Astrocyte of the spinal cord (primary cell): ENCODE data around the gene CDK6.

Experiments
- DNase-seq: peaks from one replicate; pipeline ENCODE4 v3.0.0; 2011; ENCODE audit warnings: low read depth, low spot score
- H3K4me3 ChIP-seq: 2 replicates; pipeline ENCODE4 v1.5.1; 2011; ENCODE audit warnings: low read depth, mild to moderate bottlenecking, low read length, moderate library complexity
- CTCF ChIP-seq: IDR thresholded peaks from 2 replicates; pipeline ENCODE4 v1.5.1; 2012; ENCODE audit warnings: low read depth, mild to moderate bottlenecking, low read length, inconsistent platforms
- in situ Hi-C: cut with HindIII; loops from 2 replicates; pipeline ENCODE4 v1.10.0; 2017; ENCODE audit warnings: low sequenced_read_pairs

Gene CDK6

GRCh38 chr7:92753614-92754013 lies 82.8 kb downstream of the CDK6 start:
- in situ Hi-C loops, result no loop called here

GRCh38 chr7:92751902-92752901 lies 84.2 kb downstream of the CDK6 start:
- no peak for TF ChIP-seq CTCF
- in situ Hi-C loops, result no loop called here
- H3K4me3 ChIP-seq, result no peak overlapping the region
- peak; percentile 94 for DNase-seq

More at GRCh38 chr7:92753614-92754013, 82.8 kb downstream of the CDK6 start:
- no peak overlapping the region for H3K4me3 ChIP-seq
- peak; percentile 34 for DNase-seq
- no peak for TF ChIP-seq CTCF

- no peak overlapping the region for H3K4me3 ChIP-seq
- in situ Hi-C loops, result no loop called here
- no peak for TF ChIP-seq CTCF
- peak; percentile 43 for DNase-seq
These were observed 85.4 kb downstream of the CDK6 start for GRCh38 chr7:92750946-92751345.

- TF ChIP-seq CTCF, result no peak
- DNase-seq, result no peak
- no peak overlapping the region for H3K4me3 ChIP-seq
- in situ Hi-C loops, result no loop called here
These were observed 85.9 kb downstream of the CDK6 start for GRCh38 chr7:92750447-92750839.

- DNase-seq, result no peak
- no peak for TF ChIP-seq CTCF
- no peak overlapping the region for H3K4me3 ChIP-seq
- in situ Hi-C loops, result no loop called here
These were observed 86.4 kb downstream of the CDK6 start for GRCh38 chr7:92749832-92750446.

- no peak for TF ChIP-seq CTCF
- in situ Hi-C loops, result no loop called here
- DNase-seq, result no peak
- no peak overlapping the region for H3K4me3 ChIP-seq
These were observed 87.0 kb downstream of the CDK6 start for GRCh38 chr7:92749327-92749755.
